SU-DHL-6 (cell line): Measurements from ENCODE around the gene DNAH9.

Experiments
- EZH2phosphoT487 ChIP-seq: fragments of 200-600 bp; sonication (generic), shearing (Covaris generic); conservative IDR thresholded peaks from 2 replicates; pipeline ENCODE4 v1.6.1; 2018; ENCODE audit warnings: mild to moderate bottlenecking, antibody characterized with exemption, low read length, moderate library complexity, mixed read lengths
- TF ChIP-seq, protein P1 (sequence below): fragments of 200-600 bp; sonication (generic); IDR thresholded peaks from one replicate; pipeline ENCODE4 v1.5.1; 2017; ENCODE audit warnings: antibody characterized with exemption, mild to moderate bottlenecking, low read length, moderate library complexity; ENCODE audit not compliant: insufficient read depth, poor library complexity, severe bottlenecking

DNA sequence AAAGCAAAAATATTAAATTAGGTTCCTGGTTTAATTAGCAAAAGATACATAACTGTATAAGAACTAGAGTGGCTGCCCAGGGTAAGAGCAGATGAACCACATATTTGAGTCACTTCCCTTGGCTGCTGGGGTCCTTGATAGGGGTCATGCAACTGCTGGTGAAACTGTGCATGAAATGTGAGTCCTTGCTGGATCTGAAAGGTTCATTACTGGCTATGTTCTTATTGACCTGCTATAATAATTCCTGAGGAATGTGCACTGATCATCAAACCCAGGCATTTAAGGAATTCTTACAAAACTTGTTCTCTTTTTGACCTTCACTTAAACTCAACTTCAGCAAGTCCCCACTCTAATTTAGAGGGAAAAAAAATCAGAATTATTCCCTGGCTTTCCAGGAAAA is 215.6 kb downstream of the DNAH9 start:
- TF ChIP-seq EZH2phosphoT487 = no peak
- TF ChIP-seq, protein P1, sequence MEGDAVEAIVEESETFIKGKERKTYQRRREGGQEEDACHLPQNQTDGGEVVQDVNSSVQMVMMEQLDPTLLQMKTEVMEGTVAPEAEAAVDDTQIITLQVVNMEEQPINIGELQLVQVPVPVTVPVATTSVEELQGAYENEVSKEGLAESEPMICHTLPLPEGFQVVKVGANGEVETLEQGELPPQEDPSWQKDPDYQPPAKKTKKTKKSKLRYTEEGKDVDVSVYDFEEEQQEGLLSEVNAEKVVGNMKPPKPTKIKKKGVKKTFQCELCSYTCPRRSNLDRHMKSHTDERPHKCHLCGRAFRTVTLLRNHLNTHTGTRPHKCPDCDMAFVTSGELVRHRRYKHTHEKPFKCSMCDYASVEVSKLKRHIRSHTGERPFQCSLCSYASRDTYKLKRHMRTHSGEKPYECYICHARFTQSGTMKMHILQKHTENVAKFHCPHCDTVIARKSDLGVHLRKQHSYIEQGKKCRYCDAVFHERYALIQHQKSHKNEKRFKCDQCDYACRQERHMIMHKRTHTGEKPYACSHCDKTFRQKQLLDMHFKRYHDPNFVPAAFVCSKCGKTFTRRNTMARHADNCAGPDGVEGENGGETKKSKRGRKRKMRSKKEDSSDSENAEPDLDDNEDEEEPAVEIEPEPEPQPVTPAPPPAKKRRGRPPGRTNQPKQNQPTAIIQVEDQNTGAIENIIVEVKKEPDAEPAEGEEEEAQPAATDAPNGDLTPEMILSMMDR = no peak
